Measurements from ENCODE around the gene HSPBP1. TPM values are rescaled to one million over a fixed set of nuclear protein-coding genes. Genes with fewer than 3 reads are reported as not detected.

Gene HSPBP1
- polyA plus RNA-seq, 1 donor from 2014 or later = 61.1 TPM

DNA sequence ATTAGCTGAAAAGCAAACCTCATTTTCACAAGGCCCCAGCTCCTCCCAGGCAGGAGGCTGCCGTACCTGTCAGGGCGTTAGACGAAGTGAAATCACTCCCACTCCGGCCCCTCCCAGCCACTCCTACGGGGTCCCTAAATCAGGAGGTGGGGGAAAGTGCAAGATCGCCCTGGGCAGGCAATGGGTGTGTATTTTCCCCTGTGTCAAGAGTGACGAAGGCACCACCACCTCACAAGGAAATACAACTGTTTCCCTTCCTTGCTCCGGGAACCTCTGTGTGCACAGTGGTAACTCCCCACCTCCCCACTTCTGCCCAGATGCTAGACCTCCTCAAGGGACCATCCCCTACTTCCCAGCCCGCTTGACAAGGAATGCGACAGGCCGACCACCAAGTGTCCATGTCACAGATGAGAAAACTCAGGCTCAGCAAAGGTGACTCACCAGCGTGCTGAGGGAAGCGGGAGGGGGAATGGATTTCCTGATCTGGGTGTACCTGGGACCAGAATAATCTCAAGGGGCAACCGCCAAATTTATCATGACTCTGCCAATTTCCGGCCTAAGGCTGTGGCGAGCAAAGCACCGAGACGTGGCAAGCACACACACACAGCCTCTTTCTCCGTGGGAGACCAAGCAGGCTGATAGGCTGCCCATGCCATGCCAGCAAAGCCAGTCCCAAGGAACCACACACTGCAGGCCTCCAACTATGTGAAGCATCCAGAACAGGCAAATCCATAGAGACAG is 28.4 kb downstream of the HSPBP1 start:
- peaks cover 6% of the 10 kb centered on the region for H4K20me1 ChIP-seq (ENCODE audit: insufficient read depth)
- H2AFZ ChIP-seq (ENCODE audit: low read depth, low read length) = no peak overlapping the region
- H3F3A ChIP-seq (ENCODE audit: insufficient read depth, low read length, poor library complexity, severe bottlenecking) = no peaks in the 10 kb centered on the region
- H3K36me3 ChIP-seq (ENCODE audit: insufficient read depth, low read length) = no peaks in the 10 kb centered on the region
- H3K9me3 ChIP-seq (ENCODE audit: low read length) = no peaks in the 10 kb centered on the region
- no peak overlapping the region for H3K4me2 ChIP-seq (ENCODE audit: low read length)
- no peak overlapping the region for H3K4me3 ChIP-seq (ENCODE audit: low read length)
- no peak overlapping the region for H3K27ac ChIP-seq (ENCODE audit: low read length)
- no peak overlapping the region for H3K9ac ChIP-seq (ENCODE audit: low read length)
- TF ChIP-seq TAF1 (IDR thresholded peaks at IDR 0.05; ENCODE audit: low read depth) = no peak
- peaks cover 59% of the 10 kb centered on the region for H3K79me2 ChIP-seq (replicated peaks; ENCODE audit: insufficient read depth, low read length)
- H3K27me3 ChIP-seq (ENCODE audit: insufficient read depth, low read depth, low read length) = no peaks in the 10 kb centered on the region
- H3K9me2 ChIP-seq (ENCODE audit: insufficient read depth, low read length) = no peaks in the 10 kb centered on the region

DNA sequence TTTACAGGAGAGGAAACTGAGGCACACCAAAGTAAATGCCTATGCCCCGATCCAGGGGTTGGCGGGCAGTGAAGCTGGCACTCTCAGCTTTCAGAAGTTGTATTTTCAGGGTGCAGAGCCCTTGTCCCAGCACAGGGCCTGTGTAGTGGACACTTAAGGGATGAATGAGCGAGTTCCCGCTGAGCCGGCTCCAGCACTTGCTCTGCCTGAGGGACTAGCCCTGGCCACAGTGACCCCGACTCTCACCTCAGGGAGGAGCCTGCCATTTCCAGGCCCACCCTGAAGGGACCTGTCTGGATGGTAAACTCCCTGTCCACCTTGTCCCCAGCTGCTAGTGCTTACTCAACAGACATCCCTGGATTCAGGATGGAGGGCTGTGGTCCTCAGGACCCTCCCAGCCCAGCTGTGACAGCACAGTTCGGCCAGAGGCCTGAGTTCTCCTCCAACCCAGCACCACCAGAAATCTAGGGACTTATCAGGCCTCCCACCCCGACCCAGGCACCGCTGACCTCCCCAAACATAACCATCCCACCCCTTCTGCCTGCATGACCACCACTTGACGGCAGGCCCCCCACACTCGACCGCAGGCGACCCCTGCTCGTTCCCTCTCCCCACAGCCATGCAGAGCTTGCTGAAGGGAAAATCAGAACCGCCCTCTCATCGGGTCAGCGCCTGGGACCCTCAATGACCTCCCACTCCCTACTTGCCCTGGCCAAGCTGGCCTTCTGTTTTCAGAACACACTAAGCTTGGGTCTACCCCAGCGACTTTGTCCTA is 29.5 kb downstream of the HSPBP1 start:
- Histone ChIP-seq H3K27me3 (ENCODE audit: insufficient read depth, low read depth, low read length) (no peaks in the 10 kb centered on the region), H3K9me2 (ENCODE audit: insufficient read depth, low read length) (no peaks in the 10 kb centered on the region), H3K9me3 (ENCODE audit: low read length) (no peaks in the 10 kb centered on the region), H3K9ac (ENCODE audit: low read length) (no peak overlapping the region), H4K20me1 (ENCODE audit: insufficient read depth) (no peaks in the 10 kb centered on the region), H3K36me3 (ENCODE audit: insufficient read depth, low read length) (no peaks in the 10 kb centered on the region), H3K4me3 (ENCODE audit: low read length) (no peak overlapping the region), H3K79me2 (replicated peaks; ENCODE audit: insufficient read depth, low read length) (peaks cover 49% of the 10 kb centered on the region), H2AFZ (ENCODE audit: low read depth, low read length) (no peak overlapping the region), H3K27ac (ENCODE audit: low read length) (no peak overlapping the region), H3K4me2 (ENCODE audit: low read length) (no peak overlapping the region), H3F3A (ENCODE audit: insufficient read depth, low read length, poor library complexity, severe bottlenecking) (no peaks in the 10 kb centered on the region)
- TF ChIP-seq SMC3 (conservative IDR thresholded peaks at IDR 0.05; ENCODE audit: poor library complexity) = no peak
- no peak for TF ChIP-seq RAD21 (conservative IDR thresholded peaks at IDR 0.05)
- TF ChIP-seq, protein P1, sequence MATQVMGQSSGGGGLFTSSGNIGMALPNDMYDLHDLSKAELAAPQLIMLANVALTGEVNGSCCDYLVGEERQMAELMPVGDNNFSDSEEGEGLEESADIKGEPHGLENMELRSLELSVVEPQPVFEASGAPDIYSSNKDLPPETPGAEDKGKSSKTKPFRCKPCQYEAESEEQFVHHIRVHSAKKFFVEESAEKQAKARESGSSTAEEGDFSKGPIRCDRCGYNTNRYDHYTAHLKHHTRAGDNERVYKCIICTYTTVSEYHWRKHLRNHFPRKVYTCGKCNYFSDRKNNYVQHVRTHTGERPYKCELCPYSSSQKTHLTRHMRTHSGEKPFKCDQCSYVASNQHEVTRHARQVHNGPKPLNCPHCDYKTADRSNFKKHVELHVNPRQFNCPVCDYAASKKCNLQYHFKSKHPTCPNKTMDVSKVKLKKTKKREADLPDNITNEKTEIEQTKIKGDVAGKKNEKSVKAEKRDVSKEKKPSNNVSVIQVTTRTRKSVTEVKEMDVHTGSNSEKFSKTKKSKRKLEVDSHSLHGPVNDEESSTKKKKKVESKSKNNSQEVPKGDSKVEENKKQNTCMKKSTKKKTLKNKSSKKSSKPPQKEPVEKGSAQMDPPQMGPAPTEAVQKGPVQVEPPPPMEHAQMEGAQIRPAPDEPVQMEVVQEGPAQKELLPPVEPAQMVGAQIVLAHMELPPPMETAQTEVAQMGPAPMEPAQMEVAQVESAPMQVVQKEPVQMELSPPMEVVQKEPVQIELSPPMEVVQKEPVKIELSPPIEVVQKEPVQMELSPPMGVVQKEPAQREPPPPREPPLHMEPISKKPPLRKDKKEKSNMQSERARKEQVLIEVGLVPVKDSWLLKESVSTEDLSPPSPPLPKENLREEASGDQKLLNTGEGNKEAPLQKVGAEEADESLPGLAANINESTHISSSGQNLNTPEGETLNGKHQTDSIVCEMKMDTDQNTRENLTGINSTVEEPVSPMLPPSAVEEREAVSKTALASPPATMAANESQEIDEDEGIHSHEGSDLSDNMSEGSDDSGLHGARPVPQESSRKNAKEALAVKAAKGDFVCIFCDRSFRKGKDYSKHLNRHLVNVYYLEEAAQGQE (IDR thresholded peaks at IDR 0.05; ENCODE audit: borderline replicate concordance) = no peak
- TF ChIP-seq POLR2AphosphoS5 (IDR thresholded peaks at IDR 0.05) = no peak
- TF ChIP-seq EZH2 (IDR thresholded peaks at IDR 0.05; ENCODE audit: borderline replicate concordance, insufficient read depth, low read length, poor library complexity, severe bottlenecking) = no peak
- TF ChIP-seq EP300 (conservative IDR thresholded peaks at IDR 0.05; ENCODE audit: poor library complexity, severe bottlenecking) = no peak
- no peak for TF ChIP-seq MXI1 (conservative IDR thresholded peaks at IDR 0.05; ENCODE audit: poor library complexity, severe bottlenecking)
- TF ChIP-seq TAF1 (IDR thresholded peaks at IDR 0.05; ENCODE audit: low read depth) = no peak
- TF ChIP-seq, protein P2, sequence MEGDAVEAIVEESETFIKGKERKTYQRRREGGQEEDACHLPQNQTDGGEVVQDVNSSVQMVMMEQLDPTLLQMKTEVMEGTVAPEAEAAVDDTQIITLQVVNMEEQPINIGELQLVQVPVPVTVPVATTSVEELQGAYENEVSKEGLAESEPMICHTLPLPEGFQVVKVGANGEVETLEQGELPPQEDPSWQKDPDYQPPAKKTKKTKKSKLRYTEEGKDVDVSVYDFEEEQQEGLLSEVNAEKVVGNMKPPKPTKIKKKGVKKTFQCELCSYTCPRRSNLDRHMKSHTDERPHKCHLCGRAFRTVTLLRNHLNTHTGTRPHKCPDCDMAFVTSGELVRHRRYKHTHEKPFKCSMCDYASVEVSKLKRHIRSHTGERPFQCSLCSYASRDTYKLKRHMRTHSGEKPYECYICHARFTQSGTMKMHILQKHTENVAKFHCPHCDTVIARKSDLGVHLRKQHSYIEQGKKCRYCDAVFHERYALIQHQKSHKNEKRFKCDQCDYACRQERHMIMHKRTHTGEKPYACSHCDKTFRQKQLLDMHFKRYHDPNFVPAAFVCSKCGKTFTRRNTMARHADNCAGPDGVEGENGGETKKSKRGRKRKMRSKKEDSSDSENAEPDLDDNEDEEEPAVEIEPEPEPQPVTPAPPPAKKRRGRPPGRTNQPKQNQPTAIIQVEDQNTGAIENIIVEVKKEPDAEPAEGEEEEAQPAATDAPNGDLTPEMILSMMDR (IDR thresholded peaks at IDR 0.05; ENCODE audit: poor library complexity, severe bottlenecking) = no peak

Measured in neural cell (in vitro differentiated cells).